GM06990 (cell line): ENCODE data around the gene TAF1.
"Not testable (repeated sequence)": the region's sequence is repeated elsewhere in the genome, so short reads cannot be mapped to it uniquely, and the experiment has no call there.

ENCODE experiments used
- DNase-seq: peaks from one replicate; pipeline ENCODE4 v3.0.0-alpha.2; 2011; ENCODE audit not compliant: insufficient read length; ENCODE audit errors: extremely low read depth
- H3K27me3 ChIP-seq: replicated peaks from 2 replicates; pipeline ENCODE4 v1.6.0; 2011; ENCODE audit warnings: low read length; ENCODE audit not compliant: control insufficient read depth, insufficient read depth
- H3K36me3 ChIP-seq: 2 replicates; pipeline ENCODE4 v1.5.1; 2011; ENCODE audit warnings: low read length; ENCODE audit not compliant: control insufficient read depth, insufficient read depth
- H3K4me3 ChIP-seq: replicated peaks from 2 replicates; pipeline ENCODE4 v1.5.1; 2011; ENCODE audit warnings: low read depth, mild to moderate bottlenecking, control low read depth, low read length
- TF ChIP-seq, protein P1 (sequence below): IDR thresholded peaks from 2 replicates; pipeline ENCODE4 v1.5.1; 2011; ENCODE audit warnings: low read length, control low read depth, mild to moderate bottlenecking, inconsistent platforms; ENCODE audit not compliant: insufficient read depth, poor library complexity, severe bottlenecking

Gene TAF1

GRCh38 chrX:71438750-71439149 is 72.6 kb downstream of the TAF1 start:
- Histone ChIP-seq H3K27me3 (no peaks in the 10 kb centered on the region), H3K4me3 (no peak overlapping the region), H3K36me3 (no peaks in the 10 kb centered on the region)
- TF ChIP-seq, protein P1, sequence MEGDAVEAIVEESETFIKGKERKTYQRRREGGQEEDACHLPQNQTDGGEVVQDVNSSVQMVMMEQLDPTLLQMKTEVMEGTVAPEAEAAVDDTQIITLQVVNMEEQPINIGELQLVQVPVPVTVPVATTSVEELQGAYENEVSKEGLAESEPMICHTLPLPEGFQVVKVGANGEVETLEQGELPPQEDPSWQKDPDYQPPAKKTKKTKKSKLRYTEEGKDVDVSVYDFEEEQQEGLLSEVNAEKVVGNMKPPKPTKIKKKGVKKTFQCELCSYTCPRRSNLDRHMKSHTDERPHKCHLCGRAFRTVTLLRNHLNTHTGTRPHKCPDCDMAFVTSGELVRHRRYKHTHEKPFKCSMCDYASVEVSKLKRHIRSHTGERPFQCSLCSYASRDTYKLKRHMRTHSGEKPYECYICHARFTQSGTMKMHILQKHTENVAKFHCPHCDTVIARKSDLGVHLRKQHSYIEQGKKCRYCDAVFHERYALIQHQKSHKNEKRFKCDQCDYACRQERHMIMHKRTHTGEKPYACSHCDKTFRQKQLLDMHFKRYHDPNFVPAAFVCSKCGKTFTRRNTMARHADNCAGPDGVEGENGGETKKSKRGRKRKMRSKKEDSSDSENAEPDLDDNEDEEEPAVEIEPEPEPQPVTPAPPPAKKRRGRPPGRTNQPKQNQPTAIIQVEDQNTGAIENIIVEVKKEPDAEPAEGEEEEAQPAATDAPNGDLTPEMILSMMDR = no peak
- no peak for DNase-seq

DNA sequence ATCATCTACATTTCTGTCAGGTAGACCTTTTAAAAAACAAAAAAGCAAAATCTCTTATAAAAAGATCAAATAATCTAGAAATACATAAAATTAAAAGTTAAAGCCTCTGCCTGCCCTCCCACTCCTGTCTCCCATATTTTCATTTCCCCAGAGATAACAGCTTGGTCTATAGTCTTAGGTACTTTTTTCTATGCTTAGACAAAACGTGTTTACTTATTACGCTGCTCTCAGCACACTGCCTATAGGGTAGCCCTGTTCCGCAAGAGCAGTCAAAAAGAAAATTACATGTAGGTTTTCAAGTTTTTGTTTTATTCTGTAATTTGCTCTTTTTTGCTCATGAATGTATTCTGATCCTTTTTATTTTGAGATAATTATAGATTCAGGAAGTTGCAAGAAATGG is 73.3 kb downstream of the TAF1 start:
- no peak for DNase-seq
- Histone ChIP-seq H3K27me3 (no peaks in the 10 kb centered on the region), H3K4me3 (no peak overlapping the region), H3K36me3 (no peaks in the 10 kb centered on the region)
- TF ChIP-seq, protein P1 = no peak

DNA sequence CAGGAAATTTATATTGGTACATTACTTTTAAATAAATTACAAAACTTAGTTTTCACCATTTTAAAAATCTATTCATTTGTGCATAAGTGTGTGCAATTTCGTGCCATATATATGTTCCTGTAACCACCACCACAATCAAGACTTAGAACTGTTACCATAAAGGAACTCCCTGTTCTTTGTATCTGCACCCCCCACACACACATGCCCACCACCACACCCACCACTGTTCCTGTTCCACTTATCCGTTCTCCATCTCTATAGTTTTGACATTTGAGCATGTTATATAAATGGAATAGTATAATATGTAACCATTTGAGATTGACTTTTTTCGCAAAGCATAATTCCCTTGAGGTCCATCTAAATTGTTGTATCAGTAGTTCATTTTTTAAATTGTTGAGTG is 73.7 kb downstream of the TAF1 start:
- TF ChIP-seq, protein P1 = no peak
- Histone ChIP-seq H3K36me3 (no peaks in the 10 kb centered on the region), H3K27me3 (no peaks in the 10 kb centered on the region), H3K4me3 (no peak overlapping the region)
- DNase-seq = no peak

- no peak overlapping the region for H3K4me3 ChIP-seq
- DNase-seq = no peak
These were observed 74.2 kb downstream of the TAF1 start for GRCh38 chrX:71440401-71440800.

DNA sequence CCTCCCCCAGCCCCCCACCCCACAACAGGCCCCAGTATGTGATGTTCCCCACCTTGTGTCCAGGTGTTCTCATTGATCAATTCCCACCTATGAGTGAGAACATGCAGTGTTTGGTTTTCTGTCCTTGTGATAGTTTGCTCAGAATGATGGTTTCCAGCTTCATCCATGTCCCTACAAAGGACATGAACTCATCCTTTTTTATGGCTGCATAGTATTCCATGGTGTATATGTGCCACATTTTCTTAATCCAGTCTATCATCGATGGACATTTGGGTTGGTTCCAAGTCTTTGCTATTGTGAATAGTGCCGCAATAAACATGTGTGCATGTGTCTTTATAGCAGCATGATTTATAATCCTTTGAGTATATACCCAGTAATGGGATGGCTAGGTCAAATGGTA is 75.7 kb downstream of the TAF1 start:
- H3K27me3 ChIP-seq, H3K36me3 ChIP-seq, H3K4me3 ChIP-seq, DNase-seq: not testable (repeated sequence)

More at GRCh38 chrX:71440401-71440800, 74.2 kb downstream of the TAF1 start:
- Histone ChIP-seq H3K27me3 (no peaks in the 10 kb centered on the region), H3K36me3 (no peaks in the 10 kb centered on the region)
- TF ChIP-seq, protein P1 = no peak

GRCh38 chrX:71450433-71451106 is 84.4 kb downstream of the TAF1 start:
- TF ChIP-seq, protein P1 = no peak
- H3K27me3 ChIP-seq = no peaks in the 10 kb centered on the region
- H3K4me3 ChIP-seq = no peak overlapping the region
- DNase-seq = no peak
- H3K36me3 ChIP-seq = peaks cover 2% of the 10 kb centered on the region; the same call in 1 of the 2 replicates

GRCh38 chrX:71451518-71451917 is 85.4 kb downstream of the TAF1 start:
- not testable (repeated sequence) for H3K27me3 ChIP-seq, H3K4me3 ChIP-seq, DNase-seq, H3K36me3 ChIP-seq
